Activated naive CD8-positive, alpha-beta T cell treated with anti-CD3 and anti-CD28 coated beads, Interleukin-2, amount 50 U/mL, for 16 hours (primary cell): ENCODE data around the gene GOSR1.
"Not testable (repeated sequence)": the region's sequence is repeated elsewhere in the genome, so short reads cannot be mapped to it uniquely, and the experiment has no call there.

Experiments
- DNase-seq: peaks from one replicate; pipeline ENCODE4 v3.0.0-alpha.2; 2020; ENCODE audit warnings: low read depth, low spot score

The GOSR1 gene

GRCh38 chr17:30575648-30576325 lies 98.6 kb downstream of the GOSR1 start:
- DNase-seq = not testable (repeated sequence)

GRCh38 chr17:30576326-30576861 lies 99.2 kb downstream of the GOSR1 start:
- DNase-seq = no peak
